IPS-NIHi11 (cell line): ENCODE measurements around the gene BLMH.
A peak's percentile ranks its signal among the peaks of the same experiment; 100 is the strongest.
"Not testable (repeated sequence)": the region's sequence is repeated elsewhere in the genome, so short reads cannot be mapped to it uniquely, and the experiment has no call there.

Experiments used
- DNase-seq: peaks from one replicate; pipeline ENCODE4 v3.0.0; 2012; ENCODE audit warnings: mixed read lengths, low spot score

The BLMH gene

DNA sequence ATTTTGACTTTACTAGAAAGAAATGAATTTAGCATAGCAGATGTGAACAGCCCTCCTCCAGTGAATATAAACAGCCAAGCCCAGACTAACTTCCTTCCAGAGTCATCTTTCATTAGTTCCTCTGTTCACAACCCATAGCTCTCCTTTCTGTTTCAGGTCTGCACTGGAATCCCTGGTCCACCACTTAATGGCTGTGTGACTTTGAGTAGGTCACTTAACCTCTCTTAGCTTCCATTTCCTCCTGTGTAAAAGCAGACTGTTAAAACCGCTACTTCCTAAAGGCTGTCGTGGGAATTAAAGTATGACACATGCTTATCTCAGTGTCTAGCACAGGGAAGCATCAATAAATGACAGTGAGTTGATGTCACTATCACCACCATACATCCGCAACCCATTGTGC, 63.7 kb downstream of the BLMH start:
- no peak for DNase-seq

DNA sequence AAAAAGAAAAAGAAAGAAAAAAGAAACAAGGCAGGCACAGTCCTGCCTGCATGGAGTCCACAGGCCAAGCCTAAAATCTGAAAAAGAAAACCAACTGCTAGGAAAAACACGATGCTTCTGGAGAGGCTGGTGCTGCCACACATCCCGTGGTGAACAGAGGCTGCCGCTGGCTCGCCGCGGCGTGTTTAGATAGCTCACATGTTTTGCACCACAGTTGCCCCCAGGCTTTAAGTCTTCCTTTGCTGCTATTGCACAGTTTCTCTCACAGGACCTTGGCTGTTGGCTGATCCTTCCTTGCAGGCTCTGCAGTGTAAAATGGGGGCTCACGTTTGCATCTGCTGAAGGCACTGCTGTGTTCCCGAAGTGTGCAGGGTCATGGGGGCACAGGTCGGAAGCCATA, 64.9 kb downstream of the BLMH start:
- DNase-seq, result no peak

DNA sequence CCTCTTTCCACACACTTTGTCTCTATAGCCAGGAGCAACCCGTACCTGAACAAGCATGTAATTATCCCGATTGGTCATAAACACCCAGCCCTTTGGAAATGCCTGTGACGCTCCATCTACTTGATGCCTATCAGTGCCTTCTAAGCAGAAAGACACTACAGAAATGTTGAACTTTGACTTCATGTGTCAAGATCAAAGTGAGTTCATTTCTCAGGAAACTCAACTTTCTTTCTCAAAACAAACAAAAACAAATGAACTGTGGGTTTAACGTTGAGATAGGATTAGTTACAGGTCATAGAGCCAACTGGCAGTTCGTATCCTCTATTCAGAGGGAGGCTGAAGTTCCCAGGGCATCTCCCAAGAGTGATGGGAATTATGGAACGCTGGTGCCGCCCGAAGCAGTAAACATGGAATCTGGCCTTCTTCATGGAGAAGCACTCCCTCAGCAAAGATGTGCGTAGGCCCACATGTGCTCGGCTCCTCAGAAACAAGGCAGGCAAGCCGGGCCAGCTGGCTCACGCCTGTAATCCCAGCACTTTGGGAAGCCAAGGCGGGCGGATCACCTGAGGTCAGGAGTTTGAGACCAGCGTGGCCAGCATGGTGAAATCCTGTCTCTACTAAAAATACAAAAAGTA, 65.7 kb downstream of the BLMH start:
- no peak for DNase-seq

DNA sequence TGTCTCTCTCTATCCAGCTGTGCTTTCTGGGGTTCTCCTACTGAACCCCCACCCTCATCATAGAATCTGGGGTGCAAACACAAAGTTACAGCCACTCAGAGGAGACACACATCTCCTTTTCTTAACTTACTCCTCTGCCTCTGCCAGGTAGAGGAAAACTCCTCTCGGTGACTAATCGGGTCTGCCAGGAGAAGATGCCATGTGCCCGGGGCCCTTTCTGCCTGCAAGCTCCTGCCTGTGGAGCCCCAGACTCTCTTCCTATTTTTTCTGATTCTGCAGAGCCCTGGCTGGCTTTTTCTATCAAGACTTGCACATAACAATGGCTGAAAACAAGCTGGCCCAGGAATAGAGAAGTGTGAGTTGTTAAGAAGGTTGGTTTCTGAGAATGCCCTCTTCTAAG, 66.6 kb downstream of the BLMH start:
- no peak for DNase-seq

DNA sequence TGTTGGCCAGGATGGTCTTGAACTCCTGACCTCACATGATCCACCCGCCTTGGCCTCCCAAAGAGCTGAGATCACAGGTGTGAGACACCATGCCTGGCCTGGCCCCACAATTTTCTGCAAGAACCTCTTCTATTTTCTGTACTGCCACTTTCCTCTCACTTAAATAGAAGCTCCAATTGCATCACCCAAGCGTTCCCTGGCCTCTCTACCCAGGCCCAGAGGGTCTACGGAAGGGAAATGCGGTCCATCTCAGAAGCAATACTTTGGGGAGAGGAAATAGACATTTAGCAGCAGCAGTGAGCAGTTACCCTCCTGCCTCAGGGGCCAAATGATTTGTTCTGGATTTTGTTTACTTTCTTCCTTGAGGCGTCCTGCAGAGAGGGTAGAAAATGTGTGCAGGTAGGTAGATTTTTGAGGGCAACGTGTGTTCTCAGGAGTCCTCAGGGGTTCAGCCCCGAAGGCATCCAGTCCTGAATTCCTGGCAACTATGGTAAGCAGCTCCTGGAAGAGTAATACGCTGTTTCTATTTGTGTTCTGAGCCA, 67.3 kb downstream of the BLMH start:
- no peak for DNase-seq

DNA sequence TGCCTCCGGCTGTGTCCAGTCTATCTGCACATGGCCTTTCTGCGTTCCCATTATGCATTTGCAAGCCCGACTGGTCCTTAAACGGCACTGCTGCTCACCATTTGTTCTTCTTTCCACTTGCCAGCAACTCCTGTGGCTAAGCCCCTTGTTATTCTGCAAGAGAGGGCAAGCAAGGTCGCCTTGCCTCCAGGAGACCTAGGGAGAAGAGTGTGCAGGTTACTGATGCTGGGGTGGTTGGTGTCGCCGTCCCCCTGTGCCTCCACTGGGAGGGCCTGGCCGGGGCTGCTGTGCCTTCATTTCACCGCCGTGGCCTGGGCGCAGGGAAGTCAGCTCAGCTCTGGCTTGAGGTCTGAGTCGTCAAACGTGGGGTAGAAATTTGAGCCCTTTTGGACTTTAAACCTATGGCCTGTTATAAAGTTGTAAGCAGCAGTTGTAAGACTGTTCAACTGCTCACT, 69.0 kb downstream of the BLMH start:
- peak; percentile 21 for DNase-seq

DNA sequence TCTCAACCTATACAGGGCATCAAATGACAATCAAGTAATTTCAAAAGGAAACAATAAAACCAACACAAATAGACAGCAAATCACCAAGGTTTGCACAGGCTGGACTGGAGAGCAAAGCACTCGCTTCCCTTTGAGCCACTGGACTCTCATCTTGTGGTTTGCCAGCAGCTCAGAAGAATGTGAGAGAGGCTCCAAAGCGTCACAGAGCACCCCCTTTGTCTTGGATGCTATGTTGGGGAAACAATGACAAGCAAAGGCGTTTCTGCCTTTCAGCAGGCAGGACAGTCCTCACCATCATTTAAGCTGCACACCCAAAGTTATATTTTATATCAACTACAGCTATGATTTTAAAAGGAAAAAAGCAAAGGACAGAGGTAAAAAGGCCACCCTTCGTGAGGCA, 69.5 kb downstream of the BLMH start:
- no peak for DNase-seq

DNA sequence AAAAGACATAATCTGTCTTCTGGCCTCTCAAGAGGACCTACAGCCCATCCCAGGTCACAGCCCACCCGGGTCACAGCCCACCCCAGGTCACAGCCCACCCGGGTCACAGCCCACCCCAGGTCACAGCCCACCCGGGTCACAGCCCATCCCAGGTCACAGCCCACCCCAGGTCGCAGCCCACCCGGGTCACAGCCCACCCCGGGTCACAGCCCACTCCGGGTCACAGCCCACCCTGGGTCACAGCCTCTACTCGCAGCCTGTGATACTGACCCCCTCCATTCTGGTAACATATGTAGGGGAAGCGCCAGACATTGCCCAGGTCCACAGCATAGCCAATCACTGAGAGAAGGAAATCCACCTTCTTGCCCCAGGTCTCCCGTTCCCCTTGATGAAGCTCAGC, 70.4 kb downstream of the BLMH start:
- DNase-seq, result no peak

DNA sequence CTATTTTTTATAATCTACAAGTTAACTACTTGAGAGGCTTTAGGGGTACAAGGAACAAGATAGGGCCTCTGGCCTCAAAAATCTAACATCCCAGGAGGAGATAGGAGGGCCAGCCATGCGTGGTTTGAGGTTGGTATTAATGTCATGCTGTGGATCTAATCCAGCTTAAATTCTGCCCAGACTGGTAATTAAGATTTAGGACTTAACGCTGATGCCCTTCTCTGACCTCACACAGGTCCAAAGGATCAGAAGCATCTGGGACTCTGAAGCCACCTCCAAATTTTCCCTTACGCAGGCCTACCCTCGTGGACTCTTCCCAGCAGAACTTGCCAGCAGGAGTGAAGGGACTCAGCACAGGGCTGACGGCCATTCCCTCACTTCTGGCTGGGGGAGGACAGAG, 71.3 kb downstream of the BLMH start:
- DNase-seq, result no peak

DNA sequence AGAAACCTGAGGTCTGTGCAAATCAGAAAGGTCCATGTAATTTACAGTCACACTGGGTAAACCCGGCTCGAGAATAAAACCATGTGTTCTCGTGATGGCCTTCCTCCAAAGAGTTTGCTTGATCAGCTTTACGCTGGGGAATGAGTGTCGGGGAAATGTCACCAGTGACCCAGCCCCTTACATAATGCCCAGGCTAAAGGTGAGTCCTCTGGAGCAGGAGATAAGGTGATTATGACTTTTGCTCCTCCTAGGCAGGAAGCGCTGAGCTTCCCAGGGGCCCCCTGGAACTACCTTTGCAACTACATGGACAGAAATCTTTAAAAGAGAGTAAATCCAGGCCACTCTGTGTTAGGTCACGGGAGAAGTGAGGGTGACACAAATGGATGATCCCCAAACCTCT, 71.9 kb downstream of the BLMH start:
- no peak for DNase-seq

DNA sequence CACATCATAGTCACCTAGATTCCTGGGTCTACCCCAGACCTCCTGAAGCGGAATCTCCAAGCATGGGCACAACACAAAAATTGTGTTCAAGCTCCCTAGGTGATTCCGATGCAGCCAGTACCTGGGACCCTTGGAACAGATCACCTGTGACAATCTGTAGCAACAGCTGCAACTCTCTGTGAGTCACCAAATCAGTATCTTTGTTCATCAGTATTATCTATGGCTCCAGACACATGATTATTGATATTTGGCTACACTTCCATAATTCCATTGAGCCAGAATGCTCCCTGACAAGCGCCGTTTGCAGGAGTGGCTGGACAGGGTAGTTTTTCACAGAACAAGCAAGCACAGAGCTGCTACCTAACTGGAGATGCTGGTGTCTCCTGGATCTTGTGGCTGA, 72.4 kb downstream of the BLMH start:
- DNase-seq, result no peak

DNA sequence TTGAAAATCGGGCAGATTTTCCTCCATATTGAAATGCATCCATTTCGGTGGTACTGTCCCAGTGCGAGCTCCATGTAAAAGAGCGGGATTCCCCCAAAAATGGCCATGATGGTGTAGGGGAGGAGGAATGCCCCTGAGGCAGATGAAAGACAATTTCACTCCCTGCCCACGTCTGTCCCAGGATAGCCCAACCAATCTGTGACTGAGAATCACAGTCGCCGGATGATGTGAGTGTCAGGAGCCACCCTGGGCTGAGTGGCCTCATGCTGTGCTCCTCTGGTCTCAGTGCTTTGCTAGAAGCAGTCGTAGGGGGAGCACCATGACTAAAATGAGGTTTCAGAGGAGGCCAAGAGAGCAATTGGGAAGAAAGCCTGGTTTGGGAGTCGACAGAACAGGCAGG, 72.9 kb downstream of the BLMH start:
- no peak for DNase-seq

DNA sequence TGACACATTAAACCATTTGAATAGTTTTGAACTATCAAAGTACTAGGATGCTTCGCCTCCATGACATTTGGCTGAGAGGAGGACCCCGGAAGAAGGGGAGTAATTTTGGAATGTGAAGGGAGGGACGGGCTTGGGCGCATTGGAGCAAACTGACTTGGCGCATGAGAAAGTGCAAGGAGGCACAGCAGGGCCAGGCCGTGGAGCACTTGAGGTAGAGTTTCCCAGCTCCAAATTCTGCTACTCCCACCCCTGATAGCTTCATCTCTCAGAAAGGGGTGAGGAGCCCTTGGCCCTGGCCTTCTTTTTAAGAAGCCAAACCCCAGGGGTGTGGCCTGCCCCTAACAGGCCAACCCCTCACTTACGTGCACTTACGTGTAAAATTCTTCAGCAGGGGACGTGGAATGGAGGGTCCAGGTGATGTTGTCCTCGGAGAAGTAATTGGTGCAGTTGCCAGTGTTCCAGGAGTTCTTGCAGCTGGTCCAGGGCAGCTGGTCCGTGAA, 73.9 kb downstream of the BLMH start:
- DNase-seq, result no peak

DNA sequence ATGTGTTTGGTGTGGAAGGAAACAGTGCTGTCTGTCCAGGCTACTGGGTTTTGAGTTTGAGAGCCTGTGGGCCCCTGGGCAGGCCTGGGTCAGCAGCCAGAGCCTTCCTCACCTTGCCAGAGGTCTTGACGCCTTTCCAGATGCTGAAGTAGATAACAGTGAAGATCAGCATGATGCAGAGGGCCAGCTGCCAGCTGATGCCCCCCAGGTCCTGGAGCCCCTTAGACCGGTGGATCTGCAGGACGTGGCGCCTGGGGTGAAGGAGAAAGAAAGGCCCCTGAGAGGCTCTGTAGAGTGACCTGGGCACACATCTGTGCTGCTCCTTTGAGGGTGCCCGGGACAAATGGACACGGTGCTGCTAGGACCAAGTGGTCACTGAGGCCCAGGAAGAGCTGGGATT, 74.7 kb downstream of the BLMH start:
- DNase-seq, result no peak

DNA sequence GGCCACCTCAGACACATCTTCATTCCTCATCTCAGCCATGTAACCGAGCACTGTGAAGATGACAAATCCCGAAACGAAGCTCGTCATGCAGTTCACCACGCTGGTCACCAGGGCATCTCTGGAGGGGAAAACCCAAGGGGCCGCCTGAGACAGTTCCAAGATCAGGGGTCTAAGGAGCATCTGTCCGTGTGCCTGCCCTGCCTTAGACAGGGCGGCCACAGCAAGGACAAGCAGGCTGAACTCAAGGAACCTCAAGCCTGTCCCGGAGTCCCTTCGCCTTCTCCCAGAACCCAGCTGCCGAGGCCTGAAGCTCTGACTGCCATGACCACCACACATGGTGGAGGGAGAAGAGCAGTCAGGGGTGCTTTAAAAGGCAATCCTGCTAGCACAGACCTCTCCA, 79.0 kb downstream of the BLMH start:
- no peak for DNase-seq

DNA sequence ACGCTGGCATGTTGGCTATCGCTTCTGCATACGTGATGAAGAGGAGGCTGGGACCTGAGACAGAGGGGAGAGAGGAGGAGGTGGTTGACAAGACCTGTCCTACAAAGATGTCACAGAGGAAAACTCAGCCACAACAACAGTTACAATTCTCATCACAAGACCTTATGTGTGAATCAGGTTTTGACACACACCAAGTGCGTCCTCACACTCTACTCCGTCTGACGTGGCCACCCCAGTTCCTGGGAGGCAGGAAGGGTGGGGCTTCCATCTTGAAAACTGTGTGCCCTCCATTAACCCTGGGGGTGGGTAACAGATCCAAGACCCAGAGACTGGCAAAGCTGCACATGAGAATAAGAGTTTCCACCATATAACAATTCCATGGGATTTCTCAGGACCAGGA, 80.4 kb downstream of the BLMH start:
- DNase-seq, result no peak

DNA sequence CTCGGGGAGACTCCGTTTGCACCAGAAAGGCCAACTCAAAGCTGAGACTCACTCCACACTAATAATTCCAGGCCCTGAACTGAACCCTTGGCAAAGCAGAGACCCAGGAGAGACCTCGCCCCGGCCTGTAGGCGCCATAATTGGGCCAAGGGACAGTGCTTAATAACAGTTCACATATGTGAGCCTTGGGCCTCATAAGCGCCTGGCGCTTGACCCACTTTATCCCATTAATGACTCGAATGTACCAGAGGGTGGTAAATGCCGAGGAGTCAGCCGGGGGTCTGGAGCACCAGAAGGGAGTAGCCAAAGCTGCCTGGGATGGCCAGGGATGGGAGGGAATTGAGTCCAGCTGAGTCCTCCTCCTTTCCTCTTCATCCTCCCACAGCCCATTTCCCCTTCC, 80.8 kb downstream of the BLMH start:
- DNase-seq, result no peak

DNA sequence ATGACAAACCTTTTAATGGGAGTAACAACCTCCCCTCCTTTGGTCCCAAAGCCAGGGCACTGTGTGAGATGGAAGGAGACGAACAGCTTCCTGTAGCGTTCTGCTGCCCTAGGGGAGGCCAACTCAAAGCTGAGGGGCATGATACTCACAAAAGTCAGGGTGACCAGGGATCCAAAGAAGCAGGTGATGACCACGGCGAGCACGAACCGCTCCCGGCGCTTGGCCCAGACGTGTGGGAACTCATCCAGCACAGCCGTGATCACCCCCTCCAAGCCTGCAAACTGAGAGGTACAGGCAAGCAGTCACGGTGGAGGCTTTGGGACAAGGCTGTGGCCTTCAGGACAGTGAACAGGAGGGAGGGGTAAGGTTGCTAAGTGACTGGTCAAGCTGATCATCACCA, 81.4 kb downstream of the BLMH start:
- DNase-seq, result no peak

DNA sequence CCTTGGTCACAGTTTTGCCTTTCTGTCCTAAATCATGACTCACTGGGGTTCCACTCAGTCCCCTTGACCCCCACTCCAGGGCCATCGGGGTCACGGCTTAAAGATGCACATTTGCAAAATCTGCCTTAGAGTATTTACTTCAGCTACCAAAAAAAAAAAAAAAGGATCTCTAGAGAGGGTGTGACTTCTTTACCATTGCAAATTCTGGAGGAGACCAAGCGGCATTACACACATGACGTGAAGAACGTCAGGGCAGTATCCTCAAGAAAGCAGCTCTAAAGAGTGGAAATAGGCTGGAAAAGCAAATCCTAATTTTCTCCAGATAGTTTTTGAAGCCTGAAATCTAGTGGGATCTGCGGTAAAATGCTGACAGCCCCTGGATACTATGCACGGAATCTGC, 81.8 kb downstream of the BLMH start:
- no peak for DNase-seq

DNA sequence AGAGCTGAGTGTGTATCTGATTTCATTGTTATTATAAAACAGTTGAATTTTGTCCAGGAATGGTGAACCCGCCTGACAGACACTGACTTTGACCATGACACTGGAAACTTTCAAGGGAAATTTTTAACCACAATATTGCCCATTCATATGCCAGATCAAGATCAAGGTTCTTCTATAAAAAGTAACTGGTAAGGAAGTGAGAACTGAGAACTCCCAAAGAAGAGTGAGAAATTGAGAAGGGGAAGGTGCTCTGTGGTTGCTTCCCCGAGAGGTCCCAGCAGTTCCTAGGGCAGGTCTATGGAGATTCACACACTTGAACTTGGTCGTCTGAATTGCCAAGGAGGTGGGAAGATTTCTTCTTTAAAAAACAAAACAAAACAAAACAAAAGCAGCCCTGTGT, 83.5 kb downstream of the BLMH start:
- DNase-seq, result no peak

DNA sequence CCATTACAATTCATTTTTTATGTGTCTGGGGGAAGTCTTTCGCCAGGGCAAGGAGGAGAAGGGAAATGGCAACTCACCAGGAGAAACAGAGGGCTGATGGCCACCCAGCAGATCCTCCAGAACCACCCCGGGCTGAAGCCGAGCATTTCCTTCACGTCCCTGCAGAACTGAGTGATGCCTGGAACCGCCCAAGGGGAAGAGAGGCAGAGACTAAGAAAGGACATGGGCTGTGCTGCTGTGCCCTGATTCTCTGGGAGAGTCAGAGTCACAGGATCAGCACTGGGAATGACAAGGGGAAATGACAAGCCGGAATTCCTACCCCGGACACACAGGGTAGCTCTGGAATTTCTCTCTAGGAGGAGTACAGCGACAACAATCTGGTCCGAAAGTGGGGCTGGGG, 84.1 kb downstream of the BLMH start:
- DNase-seq, result no peak

DNA sequence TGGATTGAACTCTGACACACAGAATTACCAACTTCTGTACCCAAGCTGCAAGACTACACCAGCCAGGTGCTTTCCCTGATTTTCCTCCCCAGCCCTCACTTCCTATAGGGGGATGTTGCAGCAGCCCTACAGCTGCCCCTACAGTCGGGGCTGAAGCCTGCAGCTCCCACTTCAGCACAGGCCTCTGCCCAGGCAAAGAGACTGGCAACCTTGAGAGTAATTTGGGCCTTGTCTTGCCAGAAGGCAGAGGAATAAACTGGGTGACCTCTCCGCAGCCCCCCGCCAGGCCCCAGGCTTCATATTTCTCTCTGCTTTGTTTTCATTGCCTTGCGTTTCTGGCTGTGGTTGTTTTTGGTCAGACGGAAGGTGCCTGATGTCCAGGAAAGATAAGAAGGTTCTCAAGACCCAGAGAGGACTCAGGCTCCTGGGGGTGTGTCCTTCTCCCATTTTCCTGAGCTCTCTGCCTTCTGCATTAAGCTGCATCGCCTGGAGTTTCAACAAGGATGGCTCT, 88.2 kb downstream of the BLMH start:
- peak; percentile 57 for DNase-seq

DNA sequence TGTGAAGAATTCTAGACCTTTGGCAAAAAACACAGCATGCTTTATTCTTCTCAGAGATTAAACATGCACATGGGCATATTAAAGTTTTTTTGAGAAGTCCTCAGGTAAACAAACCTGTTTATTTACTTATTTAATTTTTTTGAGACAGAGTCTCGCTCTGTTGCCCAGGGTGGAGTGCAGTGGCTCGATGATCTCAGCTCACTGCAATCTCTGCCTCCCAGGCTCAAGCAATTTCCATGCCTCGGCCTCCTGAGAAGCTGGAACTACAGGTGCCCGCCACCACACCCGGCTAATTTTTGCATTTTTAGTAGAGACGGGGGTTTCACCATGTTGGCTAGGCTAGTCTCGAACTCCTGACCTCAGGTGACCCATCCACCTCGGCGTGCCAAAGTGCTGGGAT, 91.1 kb downstream of the BLMH start:
- DNase-seq, result not testable (repeated sequence)

DNA sequence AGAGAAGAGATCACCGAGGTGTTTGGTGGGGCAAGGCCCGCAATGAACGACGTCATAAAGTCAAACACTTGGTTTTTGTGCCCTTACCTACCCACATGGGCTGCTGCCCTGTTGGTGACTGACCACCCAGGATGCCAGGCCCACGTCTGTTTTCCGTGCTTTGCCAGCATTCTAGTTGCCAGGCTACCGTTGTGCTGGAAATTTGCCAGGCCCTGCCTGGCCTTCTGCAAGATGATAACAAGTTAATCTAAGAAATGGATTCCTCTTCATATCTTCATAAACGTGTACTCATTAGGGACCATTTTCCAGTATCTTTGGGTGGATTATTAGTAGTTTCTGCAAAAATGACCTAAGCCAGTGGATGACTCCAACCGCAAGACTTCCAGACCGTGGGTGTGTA, 91.6 kb downstream of the BLMH start:
- no peak for DNase-seq
